Esophagus muscularis mucosa (tissue), 2 donors: ENCODE measurements around the gene DDHD1.

Experiments
- POLR2A ChIP-seq: fragments of 450-650 bp; IDR thresholded peaks from one replicate; pipeline ENCODE4 v1.6.1; 2017; ENCODE audit warnings: antibody characterized with exemption, moderate library complexity, mild to moderate bottlenecking, low read depth
- POLR2AphosphoS5 ChIP-seq, 2 donors: sonication (generic); formaldehyde crosslinking; IDR thresholded peaks; one replicate each; pipeline ENCODE4 v1.6.1; 2017; ENCODE audit warnings: antibody characterized with exemption in 2 of 2

DNA sequence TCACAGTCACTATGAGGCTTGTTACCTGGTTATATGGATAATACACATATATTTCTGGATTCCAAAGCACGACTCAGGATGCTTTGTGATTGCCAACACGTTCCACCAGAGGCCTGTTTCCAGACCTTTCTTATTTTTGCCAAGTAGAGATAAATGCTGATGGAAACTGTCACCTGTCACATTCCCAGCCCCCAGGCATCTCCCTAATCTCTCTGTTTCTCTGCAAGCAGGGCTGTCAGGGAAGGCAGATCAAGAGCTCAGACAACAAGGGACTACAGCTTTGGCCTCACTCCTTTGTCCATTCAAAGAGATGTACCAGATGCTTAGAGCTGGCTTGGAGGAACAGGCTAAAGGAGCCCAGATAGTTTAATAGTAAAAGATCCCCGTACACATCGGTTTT lies 21.8 kb upstream of the DDHD1 start:
- TF ChIP-seq POLR2AphosphoS5 (IDR thresholded peaks at IDR 0.05) (no peak), POLR2A (no peak)
